ENCODE data around the gene VCL.

DNA sequence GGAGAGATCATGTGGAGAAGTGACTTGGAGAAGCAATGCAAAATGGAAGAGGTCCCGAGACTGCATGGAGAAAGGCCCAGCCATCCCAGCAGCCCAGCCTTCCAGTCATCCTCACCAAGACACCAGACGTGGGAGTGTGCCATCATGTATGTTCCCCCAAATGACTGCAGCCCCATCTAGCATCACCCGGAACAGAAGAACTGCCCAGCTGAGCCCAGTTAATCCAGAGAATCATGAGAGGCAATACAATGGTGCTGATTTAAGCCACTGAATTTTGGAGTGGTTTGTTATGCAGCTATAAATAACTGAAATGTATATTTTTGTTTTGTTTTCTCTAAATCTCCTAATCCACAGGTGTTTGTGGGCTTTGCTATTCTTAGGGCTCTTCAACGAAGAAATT lies 22.5 kb upstream of the VCL start:
- no peak for TF ChIP-seq POLR2AphosphoS5 (IDR thresholded peaks at IDR 0.05)
- no peak for TF ChIP-seq EZH2 (IDR thresholded peaks at IDR 0.05; ENCODE audit: borderline replicate concordance, insufficient read depth, low read length, poor library complexity, severe bottlenecking)
